Upper lobe of left lung (tissue), 6 donors: ENCODE results near the gene PMAIP1. TPM values are rescaled to one million over a fixed set of nuclear protein-coding genes. Genes with fewer than 3 reads are reported as not detected.

Experiments used
- ATAC-seq, 2 donors: fragments of 200-7000 bp; cut with Tn5 transposase; one replicate each; pipeline ENCODE4 v1.9.1; 2022; ENCODE audit warnings: mild to moderate bottlenecking in 2 of 2, moderate library complexity in 2 of 2; ENCODE audit not compliant: low FRiP score in 2 of 2
- DNase-seq, 2 donors: peaks; one replicate each; pipeline ENCODE4 v3.0.0-alpha.2; 2019 to 2020
- H3K27ac ChIP-seq, 4 donors: fragments of 200-600 bp; sonication (generic); one replicate each; pipeline ENCODE4 v1.5.1; 2016 to 2019
- H3K27me3 ChIP-seq, 4 donors: fragments of 200-600 bp; sonication (generic); one replicate each; pipeline ENCODE4 v1.5.1; 2017 to 2019
- H3K36me3 ChIP-seq, 4 donors: fragments of 200-600 bp; sonication (generic); one replicate each; pipeline ENCODE4 v1.5.1; 2016 to 2019
- H3K4me1 ChIP-seq, 4 donors: fragments of 200-600 bp; sonication (generic); one replicate each; pipeline ENCODE4 v1.5.1; 2018 to 2019
- H3K4me3 ChIP-seq, 4 donors: fragments of 200-600 bp; sonication (generic); one replicate each; pipeline ENCODE4 v1.5.1; 2017 to 2019; ENCODE audit warnings: mild to moderate bottlenecking in 2 of 4, moderate library complexity in 1 of 4
- H3K9me3 ChIP-seq, 4 donors: fragments of 200-600 bp; sonication (generic); one replicate each; pipeline ENCODE4 v1.5.1; 2018 to 2019
- CTCF ChIP-seq, 6 experiments: fragments of 450-650 bp in 4 of 6; fragments of 200-600 bp in 2 of 6; sonication (generic) in 2 of 6; IDR thresholded peaks; one replicate each; pipeline ENCODE4 v1.5.1; 2016 to 2019; ENCODE audit warnings: antibody characterized with exemption in 6 of 6
- EP300 ChIP-seq, 4 donors: sonication (generic); formaldehyde crosslinking; IDR thresholded peaks; one replicate each; pipeline ENCODE4 v1.5.1; 2017; ENCODE audit warnings: antibody characterized with exemption in 4 of 4, control low read depth in 2 of 4
- POLR2A ChIP-seq, 4 donors: fragments of 450-650 bp; IDR thresholded peaks; one replicate each; pipeline ENCODE4 v1.5.1; 2016 to 2017; ENCODE audit warnings: antibody characterized with exemption in 4 of 4, mild to moderate bottlenecking in 2 of 4
- POLR2AphosphoS5 ChIP-seq, 2 donors: sonication (generic); formaldehyde crosslinking; IDR thresholded peaks; one replicate each; pipeline ENCODE4 v1.5.1; 2017; ENCODE audit warnings: antibody characterized with exemption in 2 of 2
- WGBS, 2 donors: methylation state at CpG; one replicate each; pipeline ENCODE4 v1.1.5; 2017 to 2018; 5-methylcytosine and 5-hydroxymethylcytosine counted together
- total RNA-seq, 6 donors: library from RNA; depleted of rRNA in 4 of 6; stranded (reverse); fragments of >200 nt in 4 of 6; gene quantifications; one replicate each; pipeline versions ENCODE4 v1.1.0 to v1.2.1, GENCODE V29; 2016 to 2021
- donor health status: DM: no; HTN: no; CAD: no; lungs with moderate emphysema.
- donor health status: DM: no; HTN: yes; CAD: no; lungs with severe emphysema.

The PMAIP1 gene
- total RNA-seq, 6 donors from 2014 or later: 0.67 to 5.5 (median 4.4) TPM; not detected in 1

GRCh38 chr18:59861009-59861408 is 38.8 kb upstream of the PMAIP1 start:
- no peak for DNase-seq
- no peaks in the 10 kb centered on the region for H3K36me3 ChIP-seq
- H3K9me3 ChIP-seq: no peaks in the 10 kb centered on the region
- TF ChIP-seq POLR2AphosphoS5 (IDR thresholded peaks at IDR 0.05) (no peak), EP300 (IDR thresholded peaks at IDR 0.05) (no peak)
- H3K4me1 ChIP-seq: no peaks in the 10 kb centered on the region
- H3K4me3 ChIP-seq: no peak overlapping the region
- H3K27me3 ChIP-seq: no peaks in the 10 kb centered on the region
- no peak overlapping the region for H3K27ac ChIP-seq
- ATAC-seq: no peak
- WGBS, 2 donors: 79 to 83% methylated on average over 4 of the region's 4 CpGs

- Histone ChIP-seq H3K27me3 (no peaks in the 10 kb centered on the region), H3K4me1 (no peaks in the 10 kb centered on the region), H3K9me3 (no peaks in the 10 kb centered on the region), H3K27ac (no peak overlapping the region), H3K4me3 (no peak overlapping the region), H3K36me3 (no peaks in the 10 kb centered on the region)
- no peak for DNase-seq
- ATAC-seq: no peak
- no peak for TF ChIP-seq POLR2A (IDR thresholded peaks at IDR 0.05)
- no peak for TF ChIP-seq EP300 (IDR thresholded peaks at IDR 0.05)
- no peak for TF ChIP-seq POLR2AphosphoS5 (IDR thresholded peaks at IDR 0.05)
- TF ChIP-seq CTCF (IDR thresholded peaks at IDR 0.05): no peak
- 63 to 70% methylated on average over 7 of the region's 7 CpGs for WGBS, 2 donors
These were observed 37.6 kb upstream of the PMAIP1 start for GRCh38 chr18:59861963-59862819.

GRCh38 chr18:59865241-59865986 is 34.4 kb upstream of the PMAIP1 start:
- DNase-seq: no peak
- no peak for ATAC-seq
- H3K4me3 ChIP-seq: no peak overlapping the region
- TF ChIP-seq EP300 (IDR thresholded peaks at IDR 0.05) (no peak), CTCF (IDR thresholded peaks at IDR 0.05) (no peak), POLR2AphosphoS5 (IDR thresholded peaks at IDR 0.05) (no peak)
- WGBS, 2 donors: 56 to 69% methylated on average over 6 of the region's 6 CpGs
- H3K36me3 ChIP-seq: no peaks in the 10 kb centered on the region
- no peaks in the 10 kb centered on the region for H3K27me3 ChIP-seq
- no peaks in the 10 kb centered on the region for H3K4me1 ChIP-seq
- H3K9me3 ChIP-seq: no peaks in the 10 kb centered on the region
- H3K27ac ChIP-seq: no peak overlapping the region

- WGBS, 2 donors: 84% methylated on average over 2 of the region's 2 CpGs
- H3K27me3 ChIP-seq: no peaks in the 10 kb centered on the region
- H3K4me1 ChIP-seq: no peaks in the 10 kb centered on the region
- DNase-seq: no peak
- no peak for ATAC-seq
- no peaks in the 10 kb centered on the region for H3K9me3 ChIP-seq
- no peak overlapping the region for H3K4me3 ChIP-seq
- TF ChIP-seq POLR2A (IDR thresholded peaks at IDR 0.05) (no peak), POLR2AphosphoS5 (IDR thresholded peaks at IDR 0.05) (no peak), CTCF (IDR thresholded peaks at IDR 0.05) (no peak), EP300 (IDR thresholded peaks at IDR 0.05) (no peak)
- H3K27ac ChIP-seq: no peak overlapping the region
- no peaks in the 10 kb centered on the region for H3K36me3 ChIP-seq
These were observed 33.1 kb upstream of the PMAIP1 start for GRCh38 chr18:59866551-59867269.
